DMS79 treated with DMSO at 0.1 percent for 48 hours (cell line): ENCODE measurements around the gene DVL2.
A peak's percentile ranks its signal among the peaks of the same experiment; 100 is the strongest.
"Not testable (repeated sequence)": the region's sequence is repeated elsewhere in the genome, so short reads cannot be mapped to it uniquely, and the experiment has no call there.

ENCODE experiments used
- DNase-seq: peaks from one replicate; lab custom pipeline; 2025; lab: John Stamatoyannopoulos, UW

DVL2 gene

GRCh38 chr17:7196651-7197401, 37.5 kb downstream of the DVL2 start:
- DNase-seq: no peak

GRCh38 chr17:7195971-7196370, 38.3 kb downstream of the DVL2 start:
- DNase-seq: no peak

- DNase-seq: no peak
These were observed 41.9 kb downstream of the DVL2 start for GRCh38 chr17:7192271-7192937.

- DNase-seq: no peak
These were observed 42.6 kb downstream of the DVL2 start for GRCh38 chr17:7191571-7192270.

GRCh38 chr17:7191069-7191468, 43.2 kb downstream of the DVL2 start:
- DNase-seq: no peak

- no peak for DNase-seq
These were observed 43.9 kb downstream of the DVL2 start for GRCh38 chr17:7190276-7190917.

GRCh38 chr17:7186241-7186640, 48.1 kb downstream of the DVL2 start:
- DNase-seq: no peak

GRCh38 chr17:7184647-7185046, 49.7 kb downstream of the DVL2 start:
- no peak for DNase-seq

GRCh38 chr17:7184091-7184488, 50.2 kb downstream of the DVL2 start:
- peak; percentile 59 for DNase-seq

- no peak for DNase-seq
These were observed 50.8 kb downstream of the DVL2 start for GRCh38 chr17:7183433-7184090.

GRCh38 chr17:7182101-7182500, 52.2 kb downstream of the DVL2 start:
- not testable (repeated sequence) for DNase-seq

GRCh38 chr17:7179317-7180254, 54.7 kb downstream of the DVL2 start, which contains the start of gene ASGR1:
Gene ASGR1, minus strand, starts transcription at chr17:7179370. Its CDS starts 807 bp downstream, at chr17:7178563.
- DNase-seq: no peak

- DNase-seq: no peak
These were observed 55.4 kb downstream of the DVL2 start for GRCh38 chr17:7178973-7179316.

- DNase-seq: peak; percentile 67
These were observed 56.3 kb downstream of the DVL2 start for GRCh38 chr17:7177954-7178477.

GRCh38 chr17:7177191-7177953, 56.9 kb downstream of the DVL2 start:
- DNase-seq: peak; percentile 84

- peak; percentile 33 for DNase-seq
These were observed 57.5 kb downstream of the DVL2 start for GRCh38 chr17:7176841-7177190.

GRCh38 chr17:7176107-7176840, 58.0 kb downstream of the DVL2 start:
- DNase-seq: no peak
